Measurements from ENCODE around the gene LRRC15.

Gene LRRC15

GRCh38 chr3:194364652-194365434, 4.7 kb downstream of the LRRC15 start:
- no peak for DNase-seq (ENCODE audit: low read depth in 3 of 3)

GRCh38 chr3:194364314-194364651, 5.3 kb downstream of the LRRC15 start:
- DNase-seq (ENCODE audit: low read depth in 3 of 3) = no peak

GRCh38 chr3:194360568-194360967, 9.0 kb downstream of the LRRC15 start:
- DNase-seq (ENCODE audit: low read depth in 3 of 3) = no peak

GRCh38 chr3:194357681-194358080, 11.9 kb downstream of the LRRC15 start:
- no peak for DNase-seq (ENCODE audit: low read depth in 3 of 3)

- DNase-seq (ENCODE audit: low read depth in 3 of 3) = no peak
These were observed 14.2 kb downstream of the LRRC15 start for GRCh38 chr3:194355379-194355778.

GRCh38 chr3:194354315-194354714, 15.2 kb downstream of the LRRC15 start:
- DNase-seq (ENCODE audit: low read depth in 3 of 3) = no peak

GRCh38 chr3:194352667-194353246, 16.8 kb downstream of the LRRC15 start:
- no peak for DNase-seq (ENCODE audit: low read depth in 3 of 3)

- DNase-seq (ENCODE audit: low read depth in 3 of 3) = no peak
These were observed 17.5 kb downstream of the LRRC15 start for GRCh38 chr3:194351952-194352536.

GRCh38 chr3:194351080-194351672, 18.4 kb downstream of the LRRC15 start, which contains the start of gene CPN2:
Gene CPN2 (minus strand): TSS chr3:194351328. CDS start chr3:194342702, 8,626 bp downstream.
- DNase-seq (ENCODE audit: low read depth in 3 of 3) = no peak

- DNase-seq (ENCODE audit: low read depth in 3 of 3) = no peak
These were observed 18.8 kb downstream of the LRRC15 start for GRCh38 chr3:194350726-194351071.

- no peak for DNase-seq (ENCODE audit: low read depth in 3 of 3)
These were observed 21.2 kb downstream of the LRRC15 start for GRCh38 chr3:194348354-194348753.

GRCh38 chr3:194346621-194347020, 22.9 kb downstream of the LRRC15 start:
- DNase-seq (ENCODE audit: low read depth in 3 of 3) = no peak

- DNase-seq (ENCODE audit: low read depth in 3 of 3) = no peak
These were observed 23.5 kb downstream of the LRRC15 start for GRCh38 chr3:194346035-194346434.

GRCh38 chr3:194344012-194344411, 25.5 kb downstream of the LRRC15 start:
- peak; percentile 38 to 52 (median 44) for DNase-seq (ENCODE audit: low read depth in 3 of 3)

- DNase-seq (ENCODE audit: low read depth in 3 of 3) = no peak
These were observed 26.0 kb downstream of the LRRC15 start for GRCh38 chr3:194343561-194343893.

GRCh38 chr3:194342861-194343560, 26.5 kb downstream of the LRRC15 start:
- no peak for DNase-seq (ENCODE audit: low read depth in 3 of 3)

- no peak for DNase-seq (ENCODE audit: low read depth in 3 of 3)
These were observed 28.7 kb downstream of the LRRC15 start for GRCh38 chr3:194340757-194341400.

- DNase-seq (ENCODE audit: low read depth in 3 of 3) = no peak
These were observed 29.7 kb downstream of the LRRC15 start for GRCh38 chr3:194339840-194340239.

- DNase-seq (ENCODE audit: low read depth in 3 of 3) = no peak
These were observed 30.2 kb downstream of the LRRC15 start for GRCh38 chr3:194339356-194339755.

- no peak for DNase-seq (ENCODE audit: low read depth in 3 of 3)
These were observed 31.4 kb downstream of the LRRC15 start for GRCh38 chr3:194337965-194338753.

Data from stimulated activated CD4-positive, alpha-beta T cell treated with anti-CD3 and anti-CD28 coated beads, TNF-alpha, amount 100 ng/mL, for 4 hours (primary cell).